HepG2 (cell line): Measurements from ENCODE around the gene RRAD. TPM values are rescaled to one million over a fixed set of nuclear protein-coding genes. Genes with fewer than 3 reads are reported as not detected.

Experiments
- ADNP ChIP-seq: sonication (generic); formaldehyde crosslinking; IDR thresholded peaks from 2 replicates; pipeline ENCODE4 v1.4.0; 2020; ENCODE audit warnings: missing genetic modification reagents
- CENPX ChIP-seq: sonication (generic); formaldehyde crosslinking; IDR thresholded peaks from 2 replicates; pipeline ENCODE4 v1.9.0; 2021; ENCODE audit warnings: mild to moderate bottlenecking, missing genetic modification reagents, moderate library complexity
- CSRNP2 ChIP-seq: sonication (generic); formaldehyde crosslinking; conservative IDR thresholded peaks from 2 replicates; pipeline ENCODE4 v1.8.0; 2022; ENCODE audit warnings: low read depth, missing genetic modification reagents
- DNMT1 ChIP-seq: sonication (generic); formaldehyde crosslinking; IDR thresholded peaks from 2 replicates; pipeline ENCODE4 v1.5.1; 2020; ENCODE audit warnings: mild to moderate bottlenecking, missing genetic modification reagents
- FLYWCH1 ChIP-seq: sonication (generic); formaldehyde crosslinking; IDR thresholded peaks from 2 replicates; pipeline ENCODE4 v1.8.1; 2023; ENCODE audit warnings: mild to moderate bottlenecking, missing genetic modification reagents
- FOSL2 ChIP-seq: sonication (generic); formaldehyde crosslinking; IDR thresholded peaks from 2 replicates; pipeline ENCODE4 v1.4.0; 2020; ENCODE audit warnings: missing genetic modification reagents
- GMEB2 ChIP-seq: IDR thresholded peaks from 2 replicates; pipeline ENCODE4 v1.6.1; 2016; ENCODE audit warnings: missing biosample characterization, missing genetic modification reagents, low read depth
- HNRNPK ChIP-seq: fragments of 200-400 bp; formaldehyde crosslinking; IDR thresholded peaks from 2 replicates; pipeline ENCODE4 v1.6.1; 2018; ENCODE audit warnings: low read length, low read depth, moderate library complexity, mild to moderate bottlenecking; ENCODE audit not compliant: poor library complexity, severe bottlenecking
- KAT8 ChIP-seq: IDR thresholded peaks from 2 replicates; pipeline ENCODE4 v1.6.1; 2016; ENCODE audit warnings: missing genetic modification reagents, missing compliant biosample characterization
- KLF12 ChIP-seq: sonication (generic); formaldehyde crosslinking; IDR thresholded peaks from 2 replicates; pipeline ENCODE4 v1.4.0; 2020; ENCODE audit warnings: missing genetic modification reagents, borderline replicate concordance
- MAFG ChIP-seq: sonication (generic); formaldehyde crosslinking; IDR thresholded peaks from 2 replicates; pipeline ENCODE4 v1.5.1; 2020; ENCODE audit warnings: mild to moderate bottlenecking, missing genetic modification reagents
- PBX3 ChIP-seq: sonication (generic); formaldehyde crosslinking; IDR thresholded peaks from 2 replicates; pipeline ENCODE4 v1.8.1; 2023; ENCODE audit warnings: missing genetic modification reagents, inconsistent platforms, borderline replicate concordance
- RFX3 ChIP-seq: IDR thresholded peaks from 2 replicates; pipeline ENCODE4 v1.6.1; 2016; ENCODE audit warnings: missing biosample characterization, missing genetic modification reagents
- SAFB2 ChIP-seq: sonication (generic); formaldehyde crosslinking; IDR thresholded peaks from 2 replicates; pipeline ENCODE4 v1.5.1; 2020; ENCODE audit warnings: missing genetic modification reagents, low read depth, mild to moderate bottlenecking, borderline replicate concordance
- SALL1 ChIP-seq: sonication (generic); formaldehyde crosslinking; IDR thresholded peaks from 2 replicates; pipeline ENCODE4 v1.8.0; 2022; ENCODE audit warnings: mild to moderate bottlenecking, missing genetic modification reagents
- SOX13 ChIP-seq, 3 experiments: fragments of 450-650 bp in 1 of 3; sonication (generic) in 1 of 3; formaldehyde crosslinking in 1 of 3; IDR thresholded peaks in 2 of 3; conservative IDR thresholded peaks in 1 of 3; 2 replicates each; pipeline versions ENCODE4 v1.5.0 to v1.6.1; 2016 to 2020; ENCODE audit warnings: antibody characterized with exemption in 1 of 3, mild to moderate bottlenecking in 1 of 3, missing compliant biosample characterization in 1 of 3, missing genetic modification reagents in 1 of 3, moderate library complexity in 1 of 3
- ZBTB38 ChIP-seq: sonication (generic); formaldehyde crosslinking; IDR thresholded peaks from 2 replicates; pipeline ENCODE4 v1.5.1; 2020; ENCODE audit warnings: mild to moderate bottlenecking, missing genetic modification reagents
- ZNF644 ChIP-seq: IDR thresholded peaks from 2 replicates; pipeline ENCODE4 v1.6.1; 2016; ENCODE audit warnings: low read depth
- ZNF83 ChIP-seq: sonication (generic); formaldehyde crosslinking; IDR thresholded peaks from 2 replicates; pipeline ENCODE4 v1.4.0; 2020; ENCODE audit warnings: missing genetic modification reagents, mild to moderate bottlenecking, borderline replicate concordance
- ZNF839 ChIP-seq: sonication (generic); formaldehyde crosslinking; IDR thresholded peaks from 2 replicates; pipeline ENCODE4 v1.4.0; 2020; ENCODE audit warnings: missing genetic modification reagents, mild to moderate bottlenecking, borderline replicate concordance
- ZSCAN30 ChIP-seq: sonication (generic); formaldehyde crosslinking; IDR thresholded peaks from 2 replicates; pipeline ENCODE4 v1.5.0; 2020; ENCODE audit warnings: mild to moderate bottlenecking, missing genetic modification reagents
- polyA plus RNA-seq, 8 experiments: library from polyadenylated mRNA; depleted of rRNA in 3 of 8; stranded (reverse) in 7 of 8; unstranded in 1 of 8; fragments of >200 nt; fragmentation: Illumina TruSeq in 4 of 8; extraction: Trizol in 4 of 8; gene quantifications; 2 replicates each; pipeline versions ENCODE4 v1.2.1 to v1.2.3, GENCODE V29; 2011 to 2016; ENCODE audit warnings: low read depth in 4 of 8, missing spikeins in 1 of 8, mixed read lengths in 1 of 8; ENCODE audit not compliant: insufficient read depth in 1 of 8
- total RNA-seq, 5 experiments: library from RNA; depleted of rRNA; stranded (reverse); fragments of >200 nt; fragmentation: Illumina TruSeq; extraction: Trizol; gene quantifications; 2 replicates each; pipeline ENCODE4 v1.2.3, GENCODE V29; 2016; ENCODE audit warnings: low read depth in 1 of 5
- TF ChIP-seq, protein P1 (sequence below): fragments of 450-650 bp; IDR thresholded peaks from 2 replicates; pipeline ENCODE4 v1.6.1; 2017
- TF ChIP-seq, protein P2 (sequence below): sonication (generic); formaldehyde crosslinking; IDR thresholded peaks from 2 replicates; pipeline ENCODE4 v1.4.0; 2020; ENCODE audit warnings: missing genetic modification reagents

RRAD gene
- total and polyA plus RNA-seq, 2 of the 13 experiments (the other 11 are each of a cell fraction or from before 2014, with no cell fraction given): 0.80 to 1.1 TPM

GRCh38 chr16:66937725-66938337 is 12.5 kb upstream of the RRAD start (continued):
- no peak for TF ChIP-seq SAFB2 (CRISPR knock-in tag)
- TF ChIP-seq, protein P1, sequence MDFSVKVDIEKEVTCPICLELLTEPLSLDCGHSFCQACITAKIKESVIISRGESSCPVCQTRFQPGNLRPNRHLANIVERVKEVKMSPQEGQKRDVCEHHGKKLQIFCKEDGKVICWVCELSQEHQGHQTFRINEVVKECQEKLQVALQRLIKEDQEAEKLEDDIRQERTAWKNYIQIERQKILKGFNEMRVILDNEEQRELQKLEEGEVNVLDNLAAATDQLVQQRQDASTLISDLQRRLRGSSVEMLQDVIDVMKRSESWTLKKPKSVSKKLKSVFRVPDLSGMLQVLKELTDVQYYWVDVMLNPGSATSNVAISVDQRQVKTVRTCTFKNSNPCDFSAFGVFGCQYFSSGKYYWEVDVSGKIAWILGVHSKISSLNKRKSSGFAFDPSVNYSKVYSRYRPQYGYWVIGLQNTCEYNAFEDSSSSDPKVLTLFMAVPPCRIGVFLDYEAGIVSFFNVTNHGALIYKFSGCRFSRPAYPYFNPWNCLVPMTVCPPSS: no peak
- TF ChIP-seq ZBTB38: peak; percentile 40; the same call in 1 of the 2 replicates
- no peak for TF ChIP-seq KLF12 (CRISPR knock-in tag)
- TF ChIP-seq ZNF839: no peak
- no peak for TF ChIP-seq KAT8 (CRISPR knock-in tag)
- TF ChIP-seq MAFG (CRISPR knock-in tag): no peak
- TF ChIP-seq RFX3 (CRISPR knock-in tag): no peak
- TF ChIP-seq SOX13 (IDR thresholded peaks at IDR 0.05): no peak
- TF ChIP-seq SOX13 (CRISPR knock-in tag; conservative IDR thresholded peaks at IDR 0.05 in 1 of 2, IDR thresholded peaks at IDR 0.05 in 1 of 2): no peak
- no peak for TF ChIP-seq PBX3 (CRISPR knock-in tag)
- TF ChIP-seq, protein P2, sequence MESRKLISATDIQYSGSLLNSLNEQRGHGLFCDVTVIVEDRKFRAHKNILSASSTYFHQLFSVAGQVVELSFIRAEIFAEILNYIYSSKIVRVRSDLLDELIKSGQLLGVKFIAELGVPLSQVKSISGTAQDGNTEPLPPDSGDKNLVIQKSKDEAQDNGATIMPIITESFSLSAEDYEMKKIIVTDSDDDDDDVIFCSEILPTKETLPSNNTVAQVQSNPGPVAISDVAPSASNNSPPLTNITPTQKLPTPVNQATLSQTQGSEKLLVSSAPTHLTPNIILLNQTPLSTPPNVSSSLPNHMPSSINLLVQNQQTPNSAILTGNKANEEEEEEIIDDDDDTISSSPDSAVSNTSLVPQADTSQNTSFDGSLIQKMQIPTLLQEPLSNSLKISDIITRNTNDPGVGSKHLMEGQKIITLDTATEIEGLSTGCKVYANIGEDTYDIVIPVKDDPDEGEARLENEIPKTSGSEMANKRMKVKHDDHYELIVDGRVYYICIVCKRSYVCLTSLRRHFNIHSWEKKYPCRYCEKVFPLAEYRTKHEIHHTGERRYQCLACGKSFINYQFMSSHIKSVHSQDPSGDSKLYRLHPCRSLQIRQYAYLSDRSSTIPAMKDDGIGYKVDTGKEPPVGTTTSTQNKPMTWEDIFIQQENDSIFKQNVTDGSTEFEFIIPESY: 0 out of 2 replicates have a peak, but pooled peaks have one; percentile 13
- TF ChIP-seq ZNF83 (CRISPR knock-in tag): 0 out of 2 replicates have a peak, but pooled peaks have one; percentile 39
- TF ChIP-seq ADNP (CRISPR knock-in tag): no peak
- TF ChIP-seq FLYWCH1: no peak
- TF ChIP-seq ZNF644 (CRISPR knock-in tag): no peak
- no peak for TF ChIP-seq CSRNP2 (CRISPR knock-in tag)
- peak; percentile 9; the same call in 1 of the 2 replicates for TF ChIP-seq SALL1 (CRISPR knock-in tag)
- peak; percentile 16; the same call in 1 of the 2 replicates for TF ChIP-seq FOSL2 (CRISPR knock-in tag)
- no peak for TF ChIP-seq GMEB2
- no peak for TF ChIP-seq CENPX (CRISPR knock-in tag)
- 0 out of 2 replicates have a peak, but pooled peaks have one; percentile 16 for TF ChIP-seq DNMT1 (CRISPR knock-in tag)
- no peak for TF ChIP-seq HNRNPK
- TF ChIP-seq ZSCAN30 (CRISPR knock-in tag): no peak
